ENCODE data around the gene SPNS1. TPM values are rescaled to one million over a fixed set of nuclear protein-coding genes. Genes with fewer than 3 reads are reported as not detected.
A peak's percentile ranks its signal among the peaks of the same experiment; 100 is the strongest.

SPNS1 gene
- total RNA-seq, 4 donors from 2014 or later, result 24.2 to 34.6 (median 34.0) TPM

GRCh38 chr16:29025218-29025617 lies 50.6 kb downstream of the SPNS1 start:
- TF ChIP-seq POLR2A (IDR thresholded peaks at IDR 0.05) (no peak), CTCF (IDR thresholded peaks at IDR 0.05) (no peak)
- H3K4me3 ChIP-seq (ENCODE audit: low read depth, poor library complexity, severe bottlenecking), result no peak overlapping the region
- no peak for DNase-seq (ENCODE audit: low spot score in 2 of 2)
- 60 to 63% methylated on average over 5 of the region's 5 CpGs for WGBS, 2 donors
- intact Hi-C loops (cut with DNase I; ENCODE audit: low total_unique reads), result no loop called here

- TF ChIP-seq CTCF (IDR thresholded peaks at IDR 0.05) (no peak), POLR2A (IDR thresholded peaks at IDR 0.05) (no peak)
- DNase-seq (ENCODE audit: low spot score in 2 of 2), result no peak
- H3K4me3 ChIP-seq (ENCODE audit: low read depth, poor library complexity, severe bottlenecking), result no peak overlapping the region
- intact Hi-C loops (cut with DNase I; ENCODE audit: low total_unique reads), result no loop called here
- WGBS, 2 donors, result 86 to 88% methylated on average over 4 of the region's 4 CpGs
Measured at GRCh38 chr16:29025735-29026134, 51.2 kb downstream of the SPNS1 start.

- peak in 1 of 2 donors; percentile 70 for DNase-seq (ENCODE audit: low spot score in 2 of 2)
- no peak overlapping the region for H3K4me3 ChIP-seq (ENCODE audit: low read depth, poor library complexity, severe bottlenecking)
- no peak for TF ChIP-seq POLR2A (IDR thresholded peaks at IDR 0.05)
- TF ChIP-seq CTCF (IDR thresholded peaks at IDR 0.05), result no peak
- intact Hi-C loops (cut with DNase I; ENCODE audit: low total_unique reads), result no loop called here
- WGBS, 2 donors, result 70 to 76% methylated on average over 7 of the region's 7 CpGs
Measured at GRCh38 chr16:29028457-29029167, 54.0 kb downstream of the SPNS1 start.

- intact Hi-C loops (cut with DNase I; ENCODE audit: low total_unique reads), result no loop called here
- WGBS, 2 donors, result 42 to 45% methylated on average over 13 to 15 of the region's 16 CpGs
- H3K4me3 ChIP-seq (ENCODE audit: low read depth, poor library complexity, severe bottlenecking), result no peak overlapping the region
- TF ChIP-seq CTCF (IDR thresholded peaks at IDR 0.05) (no peak), POLR2A (IDR thresholded peaks at IDR 0.05) (no peak)
- DNase-seq (ENCODE audit: low spot score in 2 of 2), result peak in 1 of 2 donors; percentile 45
Measured at GRCh38 chr16:29029168-29029994, 54.8 kb downstream of the SPNS1 start.

GRCh38 chr16:29030086-29030840 lies 55.7 kb downstream of the SPNS1 start:
- H3K4me3 ChIP-seq (ENCODE audit: low read depth, poor library complexity, severe bottlenecking), result no peak overlapping the region
- WGBS, 2 donors, result 77 to 79% methylated on average over 8 of the region's 8 CpGs
- TF ChIP-seq CTCF (IDR thresholded peaks at IDR 0.05) (no peak), POLR2A (IDR thresholded peaks at IDR 0.05) (no peak)
- peak in 1 of 2 donors; percentile 18 for DNase-seq (ENCODE audit: low spot score in 2 of 2)
- intact Hi-C loops (cut with DNase I; ENCODE audit: low total_unique reads), result no loop called here

Other genes with a start within 250 kb of the SPNS1 start
- 1 to 10 TPM in 3 of 4 donors, under 1 TPM in 1; 0.93 to 4.6 (median 2.8) TPM for gene NPIPB9, start 223.0 kb upstream of the SPNS1 start, total RNA-seq
- gene ATXN2L, start 151.8 kb upstream of the SPNS1 start, total RNA-seq, result 100 to 1,000 TPM in 1 of 4 donors, 10 to 100 TPM in 3; 54.8 to 152 (median 66.5) TPM
- 100 to 1,000 TPM; 103 to 121 (median 110) TPM for gene TUFM, start 128.4 kb upstream of the SPNS1 start, total RNA-seq
- gene SH2B1, start 110.9 kb upstream of the SPNS1 start, total RNA-seq, result 10 to 100 TPM; 21.7 to 40.0 (median 30.6) TPM
- gene ATP2A1, start 96.3 kb upstream of the SPNS1 start, total RNA-seq, result under 1 TPM; 0.07 to 0.46 (median 0.21) TPM
- gene RABEP2, start 49.5 kb upstream of the SPNS1 start, total RNA-seq, result 100 to 1,000 TPM in 2 of 4 donors, 10 to 100 TPM in 2; 80.7 to 124 (median 94.9) TPM
- gene CD19, start 42.8 kb upstream of the SPNS1 start, total RNA-seq, result 1 to 10 TPM in 1 of 4 donors, under 1 TPM in 1, not detected in 2; 0.26 to 1.1 TPM
- 10 to 100 TPM; 22.0 to 32.8 (median 25.1) TPM for gene NFATC2IP, start 23.8 kb upstream of the SPNS1 start, total RNA-seq
- gene LAT, start 10.3 kb downstream of the SPNS1 start, total RNA-seq, result 1 to 10 TPM in 3 of 4 donors, under 1 TPM in 1; 0.88 to 9.0 (median 3.3) TPM